Skeletal muscle satellite cell (primary cell): Measurements from ENCODE around the gene HOXA4.
A peak's percentile ranks its signal among the peaks of the same experiment; 100 is the strongest.

Experiments used
- H3K27me3 ChIP-seq: 2 replicates; pipeline ENCODE4 v1.7.0; 2013; ENCODE audit warnings: low read length; ENCODE audit not compliant: control insufficient read depth, insufficient read depth
- H3K36me3 ChIP-seq: 2 replicates; pipeline ENCODE4 v1.7.0; 2013; ENCODE audit warnings: mild to moderate bottlenecking, control low read depth, low read length; ENCODE audit not compliant: insufficient read depth
- H3K4me1 ChIP-seq: 2 replicates; pipeline ENCODE4 v1.7.0; 2013; ENCODE audit warnings: low read length; ENCODE audit not compliant: control insufficient read depth, insufficient read depth
- H3K4me2 ChIP-seq: 2 replicates; pipeline ENCODE4 v1.7.0; 2013; ENCODE audit warnings: mild to moderate bottlenecking, low read length
- H3K4me3 ChIP-seq: 2 replicates; pipeline ENCODE4 v1.7.0; 2013; ENCODE audit warnings: low read length
- H3K9ac ChIP-seq: 2 replicates; pipeline ENCODE4 v1.7.0; 2013; ENCODE audit warnings: mild to moderate bottlenecking, low read depth, low read length, moderate library complexity
- H3K9me3 ChIP-seq: replicated peaks from 2 replicates; pipeline ENCODE4 v1.7.0; 2013; ENCODE audit warnings: mild to moderate bottlenecking, control low read depth, low read length

HOXA4 gene

DNA sequence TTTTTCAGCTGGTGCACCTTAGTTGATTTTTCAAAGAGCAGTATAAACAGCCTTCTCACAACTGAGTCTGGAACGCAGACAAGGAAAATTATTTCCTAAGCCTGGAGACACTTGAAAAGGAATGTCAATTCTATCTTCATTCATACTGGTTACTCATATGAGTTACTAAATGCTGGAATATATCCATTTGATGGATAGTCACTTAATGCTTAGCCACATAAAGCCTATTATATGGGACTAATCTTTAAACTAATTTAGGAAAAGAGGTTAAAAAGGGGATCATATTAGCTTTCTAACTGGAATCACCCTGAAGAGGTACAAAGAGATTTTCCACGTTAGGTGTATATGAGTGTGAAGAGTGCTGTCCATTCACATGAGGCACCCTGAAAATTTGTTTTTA lies 1.7 kb upstream of the HOXA4 start:
- Histone ChIP-seq H3K4me3 (no peak overlapping the region), H3K4me2 (no peak overlapping the region), H3K9ac (no peak overlapping the region), H3K27me3 (no peaks in the 10 kb centered on the region), H3K9me3 (no peaks in the 10 kb centered on the region), H3K4me1 (peaks cover 50% of the 10 kb centered on the region), H3K36me3 (peaks cover 6% of the 10 kb centered on the region)

DNA sequence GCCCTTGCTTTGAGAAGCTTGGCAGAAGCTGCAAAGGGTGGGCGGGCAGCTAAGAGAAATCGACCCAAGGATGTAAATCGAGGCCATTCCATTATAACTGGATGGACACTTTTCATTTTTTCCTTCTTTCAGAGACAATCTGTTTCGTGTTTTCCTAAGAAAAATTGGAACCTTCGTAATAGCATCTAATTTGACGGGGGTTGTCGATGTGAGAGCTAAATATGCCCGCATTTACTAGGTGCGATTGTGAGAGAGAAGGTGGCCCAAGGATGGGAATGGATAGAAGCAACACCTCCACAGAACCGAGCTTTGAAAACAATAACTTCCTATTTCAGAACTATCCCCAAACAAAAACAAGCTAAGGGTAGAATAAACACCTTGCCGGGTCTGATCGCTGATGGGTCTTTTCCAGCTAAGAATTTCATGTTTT lies 848 bp upstream of the HOXA4 start:
- Histone ChIP-seq H3K9me3 (no peaks in the 10 kb centered on the region), H3K36me3 (peaks cover 6% of the 10 kb centered on the region), H3K4me2 (peak overlapping the region; percentile 95), H3K4me1 (peaks cover 42% of the 10 kb centered on the region), H3K9ac (peak overlapping the region; percentile 93), H3K27me3 (no peaks in the 10 kb centered on the region), H3K4me3 (peak overlapping the region; percentile 91)

DNA sequence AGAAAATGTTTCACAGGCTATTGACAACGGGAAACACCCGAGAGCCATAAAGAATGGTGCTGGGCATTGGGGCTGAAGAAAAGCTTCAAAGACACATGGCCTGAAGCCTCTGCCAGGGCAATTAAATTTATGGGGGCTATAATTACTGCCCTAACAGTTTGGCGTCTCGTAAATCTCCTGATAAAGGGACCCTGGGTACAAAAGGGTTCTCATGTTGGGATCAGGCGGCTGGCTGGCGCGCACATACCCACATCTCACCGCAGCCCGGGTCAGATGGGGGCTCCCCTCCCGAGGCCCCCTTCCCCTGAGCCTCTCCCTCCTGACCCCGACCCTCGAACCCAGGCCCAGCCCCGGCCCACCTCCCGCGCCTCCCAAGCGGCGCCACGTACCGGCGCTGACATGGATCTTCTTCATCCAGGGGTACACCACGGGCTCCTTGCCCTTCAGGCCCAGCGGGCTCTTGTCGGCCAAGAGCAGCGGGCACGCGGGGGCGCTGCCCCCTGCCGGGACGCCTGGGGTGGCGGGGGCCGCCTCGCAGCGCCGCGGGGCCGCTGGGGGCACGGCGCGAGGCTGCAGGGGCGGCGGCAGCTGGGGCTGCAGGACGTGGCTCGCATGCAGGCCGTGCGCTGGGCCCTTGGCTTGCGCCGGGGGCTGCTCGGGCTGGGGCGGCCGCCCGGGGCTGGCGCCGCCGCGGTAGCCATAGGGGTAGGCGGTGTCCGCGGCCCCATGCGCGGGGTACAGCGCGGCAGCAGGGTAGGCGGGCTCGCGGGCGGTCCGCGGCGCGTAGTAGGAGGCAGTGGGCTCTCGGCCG lies 623 bp downstream of the HOXA4 start:
- Histone ChIP-seq H3K9ac (peak overlapping the region; percentile 80), H3K4me3 (peak overlapping the region; percentile 91), H3K9me3 (no peaks in the 10 kb centered on the region), H3K36me3 (peaks cover 8% of the 10 kb centered on the region), H3K4me1 (peaks cover 28% of the 10 kb centered on the region), H3K27me3 (no peaks in the 10 kb centered on the region), H3K4me2 (peak overlapping the region; percentile 95)

DNA sequence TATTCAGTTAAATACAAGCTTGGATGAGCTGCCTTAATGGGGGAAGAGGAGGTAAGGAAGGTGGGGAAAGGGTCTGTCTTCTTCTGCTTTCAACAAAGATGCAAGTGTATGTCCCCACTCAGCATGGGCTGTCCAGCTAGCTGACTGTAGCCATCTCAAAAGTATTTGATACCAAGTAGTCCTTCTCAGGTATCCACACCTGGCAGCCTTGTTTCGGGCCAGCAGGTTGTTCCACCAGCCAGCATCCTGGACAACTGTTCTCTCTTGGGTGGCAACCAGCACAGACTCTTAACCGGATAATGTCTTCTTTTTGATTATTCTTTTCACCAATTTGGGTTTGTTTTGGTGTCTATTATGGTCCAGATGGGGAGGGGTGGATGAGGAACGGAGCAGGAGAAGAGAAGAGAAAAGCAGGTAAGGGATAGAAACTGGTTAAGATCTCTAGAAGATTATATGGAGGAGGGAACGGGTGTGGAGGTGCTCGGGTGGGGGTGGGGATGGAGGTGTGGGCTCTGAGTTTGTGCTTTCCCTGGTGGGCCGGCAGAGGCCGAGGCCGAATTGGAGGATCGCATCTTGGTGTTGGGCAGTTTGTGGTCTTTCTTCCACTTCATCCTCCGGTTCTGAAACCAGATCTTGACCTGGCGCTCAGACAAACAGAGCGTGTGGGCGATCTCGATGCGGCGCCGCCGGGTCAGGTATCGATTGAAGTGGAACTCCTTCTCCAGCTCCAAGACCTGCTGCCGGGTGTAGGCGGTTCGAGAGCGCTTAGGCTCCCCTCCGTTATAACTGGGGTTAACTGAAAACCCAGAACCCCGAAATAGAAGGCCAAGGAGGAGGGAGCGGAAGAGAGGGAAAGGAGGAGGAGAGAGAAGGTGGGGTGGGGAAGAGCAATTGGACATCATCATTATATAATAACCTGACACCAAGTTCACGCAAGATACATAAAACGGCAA lies 1.5 kb downstream of the HOXA4 start:
- Histone ChIP-seq H3K4me3 (peak overlapping the region; percentile 91), H3K27me3 (no peaks in the 10 kb centered on the region), H3K36me3 (peaks cover 11% of the 10 kb centered on the region), H3K9ac (peak overlapping the region; percentile 80), H3K4me1 (peaks cover 21% of the 10 kb centered on the region), H3K4me2 (peak overlapping the region; percentile 95), H3K9me3 (no peaks in the 10 kb centered on the region)

DNA sequence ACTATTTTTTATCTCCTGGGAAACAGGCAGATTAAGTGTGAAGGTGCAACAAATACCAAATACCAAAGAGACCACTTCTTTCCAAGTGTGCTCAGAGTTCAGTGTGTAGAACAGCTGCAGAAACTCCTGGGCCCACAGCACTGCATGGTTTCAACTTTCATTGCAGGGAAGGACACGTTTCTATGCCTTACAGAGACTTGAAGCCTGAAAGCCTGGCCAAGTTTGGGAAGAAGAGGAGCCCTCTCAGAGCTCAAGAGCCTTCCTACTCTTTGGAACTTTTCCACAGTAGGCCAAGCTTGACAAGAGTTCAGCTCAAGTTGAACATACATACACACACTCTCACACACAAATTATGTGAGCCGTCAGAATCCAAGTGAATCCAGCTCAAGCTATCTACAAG lies 2.5 kb downstream of the HOXA4 start:
- Histone ChIP-seq H3K27me3 (no peaks in the 10 kb centered on the region), H3K4me1 (peaks cover 16% of the 10 kb centered on the region), H3K9me3 (no peaks in the 10 kb centered on the region), H3K9ac (no peak overlapping the region), H3K4me3 (no peak overlapping the region), H3K4me2 (no peak overlapping the region), H3K36me3 (peaks cover 11% of the 10 kb centered on the region)

DNA sequence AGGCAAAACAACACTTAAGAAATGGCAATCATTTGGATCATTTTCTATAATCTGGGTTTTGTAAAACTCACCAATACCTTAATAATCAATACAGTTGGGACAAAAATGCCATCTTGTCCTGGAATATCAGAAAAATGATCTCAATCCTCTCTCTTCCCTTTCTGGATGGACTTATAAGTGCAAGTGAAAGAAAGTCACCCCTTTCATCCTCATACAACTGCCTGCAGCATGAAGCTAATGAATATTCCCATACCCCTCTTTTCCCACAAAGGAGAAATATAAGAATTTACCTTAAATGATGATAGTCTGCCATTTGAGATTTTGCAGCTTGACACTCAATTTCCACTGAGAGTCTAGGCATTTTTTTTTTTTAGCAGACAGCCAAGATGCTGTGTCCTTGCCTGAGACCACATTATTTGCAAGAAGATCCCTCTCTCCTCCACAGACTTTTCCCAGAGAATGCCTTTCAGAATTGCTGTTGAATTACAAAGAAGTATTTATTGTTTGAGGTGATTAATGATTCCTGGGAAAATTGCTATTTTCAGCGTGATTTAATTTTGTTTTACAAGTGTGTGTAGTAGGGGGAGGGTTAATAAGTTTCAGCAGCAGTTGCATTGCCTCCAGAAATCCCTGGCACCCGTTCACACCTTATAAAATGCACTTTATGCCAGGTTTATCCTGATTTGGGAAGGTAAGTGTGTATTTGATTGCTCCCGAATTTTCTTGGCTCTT lies 3.8 kb downstream of the HOXA4 start:
- H3K27me3 ChIP-seq = no peaks in the 10 kb centered on the region
- peaks cover 20% of the 10 kb centered on the region for H3K36me3 ChIP-seq
- no peak overlapping the region for H3K9ac ChIP-seq
- H3K4me2 ChIP-seq = no peak overlapping the region
- H3K4me3 ChIP-seq = no peak overlapping the region
- H3K4me1 ChIP-seq = peaks cover 16% of the 10 kb centered on the region
- no peaks in the 10 kb centered on the region for H3K9me3 ChIP-seq

DNA sequence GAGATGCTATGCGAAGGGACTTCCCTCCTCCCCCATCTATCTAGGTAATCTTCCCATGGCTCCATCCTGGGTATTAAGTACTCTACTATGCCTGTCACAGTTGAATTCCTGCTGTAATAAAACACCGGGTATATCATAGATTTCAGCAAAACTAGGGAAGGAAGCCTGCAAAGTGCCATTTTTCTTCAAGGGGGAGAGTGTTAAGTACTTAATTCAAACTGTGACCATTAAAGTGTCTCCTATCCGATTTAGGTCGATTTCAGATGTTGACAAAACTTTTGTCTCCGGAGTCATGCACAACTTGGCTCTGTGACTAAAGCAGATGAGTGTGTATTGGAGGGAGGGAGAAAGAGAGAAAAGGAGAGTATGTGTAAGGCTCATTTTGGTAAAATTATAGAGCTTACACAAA lies 4.6 kb downstream of the HOXA4 start:
- Histone ChIP-seq H3K27me3 (no peaks in the 10 kb centered on the region), H3K4me3 (no peak overlapping the region), H3K9ac (no peak overlapping the region), H3K36me3 (peaks cover 20% of the 10 kb centered on the region), H3K4me1 (peaks cover 9% of the 10 kb centered on the region), H3K9me3 (no peaks in the 10 kb centered on the region), H3K4me2 (no peak overlapping the region)

DNA sequence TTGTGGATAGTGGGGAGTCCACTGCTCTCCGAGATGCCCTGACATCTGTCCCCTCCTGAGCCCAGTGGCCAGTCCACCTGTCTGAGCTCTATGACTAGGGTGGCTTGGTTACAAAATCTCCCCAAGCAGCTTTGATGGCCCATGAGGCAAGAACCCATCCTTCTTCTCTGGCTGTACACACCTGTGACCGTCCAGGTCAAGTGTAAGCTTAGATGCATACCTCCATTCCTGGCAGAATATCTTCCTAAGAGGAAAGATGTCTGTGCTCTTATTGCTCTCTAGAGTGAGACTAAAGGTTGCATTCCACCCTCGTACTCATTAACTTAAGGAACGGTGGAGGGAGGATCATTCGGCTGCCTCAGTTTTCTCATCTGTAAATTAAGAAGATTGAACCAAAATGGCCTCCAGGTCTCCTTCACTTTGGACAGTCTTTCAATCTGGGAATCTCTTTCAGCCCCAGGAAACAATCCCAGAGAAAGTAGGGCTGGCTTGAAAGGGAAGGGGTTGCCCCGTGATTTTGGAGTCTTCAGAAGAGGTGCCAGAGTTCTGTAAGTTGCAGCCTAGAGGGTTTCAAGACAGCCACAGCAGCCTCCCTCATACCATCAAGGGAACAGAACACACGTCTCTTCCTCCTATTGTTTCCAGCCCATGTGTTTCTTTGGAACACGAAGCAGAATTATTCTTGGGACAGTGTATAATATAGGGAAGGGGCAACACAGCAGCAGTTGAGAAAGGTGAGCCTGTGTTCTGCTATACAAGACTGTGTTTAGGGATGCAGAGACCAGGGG lies 5.5 kb downstream of the HOXA4 start:
- Histone ChIP-seq H3K27me3 (no peaks in the 10 kb centered on the region), H3K9ac (no peak overlapping the region), H3K4me1 (peaks cover 8% of the 10 kb centered on the region), H3K4me3 (no peak overlapping the region), H3K9me3 (no peaks in the 10 kb centered on the region), H3K36me3 (peaks cover 20% of the 10 kb centered on the region), H3K4me2 (no peak overlapping the region)

DNA sequence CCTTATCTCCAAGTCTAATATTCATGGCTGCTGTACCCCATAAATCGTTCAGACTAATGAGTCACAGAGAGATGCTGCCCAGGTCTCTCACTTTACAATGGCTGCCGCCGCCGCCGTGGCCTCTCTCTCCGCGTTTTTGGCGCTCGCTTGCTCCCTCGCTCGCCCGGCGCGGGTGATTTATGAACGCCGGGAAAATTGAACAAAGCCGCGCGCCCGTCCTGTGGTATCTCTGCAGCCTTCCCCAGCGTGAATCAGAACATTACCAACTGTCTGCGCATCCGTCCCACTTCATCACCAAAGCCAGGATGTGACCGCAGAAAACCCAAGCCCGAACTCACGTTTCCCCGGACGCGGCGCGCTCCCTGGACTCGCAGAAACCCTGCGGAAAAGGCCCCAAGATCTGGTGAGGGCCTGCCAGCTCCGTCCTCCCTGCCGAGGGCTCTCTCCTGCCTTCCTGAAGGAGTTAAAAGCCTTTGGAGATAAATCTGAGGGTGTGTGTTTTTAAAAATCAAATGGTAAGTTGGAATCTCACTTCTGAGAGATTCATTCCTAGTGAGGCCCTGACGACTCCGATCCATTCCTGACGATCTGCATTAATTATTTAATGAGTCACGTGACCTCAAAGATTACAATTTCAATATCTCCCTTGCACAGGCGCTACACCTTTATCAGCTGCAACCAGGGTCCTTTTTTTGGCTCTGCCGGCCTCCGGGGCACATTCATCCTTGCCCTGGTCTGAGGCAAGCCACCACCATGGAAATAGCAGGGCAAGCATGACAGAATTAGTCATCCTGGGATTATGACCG lies 6.3 kb downstream of the HOXA4 start:
- Histone ChIP-seq H3K9me3 (no peaks in the 10 kb centered on the region), H3K36me3 (peaks cover 20% of the 10 kb centered on the region), H3K4me1 (peaks cover 1% of the 10 kb centered on the region), H3K9ac (no peak overlapping the region), H3K27me3 (no peaks in the 10 kb centered on the region), H3K4me3 (no peak overlapping the region), H3K4me2 (no peak overlapping the region)

DNA sequence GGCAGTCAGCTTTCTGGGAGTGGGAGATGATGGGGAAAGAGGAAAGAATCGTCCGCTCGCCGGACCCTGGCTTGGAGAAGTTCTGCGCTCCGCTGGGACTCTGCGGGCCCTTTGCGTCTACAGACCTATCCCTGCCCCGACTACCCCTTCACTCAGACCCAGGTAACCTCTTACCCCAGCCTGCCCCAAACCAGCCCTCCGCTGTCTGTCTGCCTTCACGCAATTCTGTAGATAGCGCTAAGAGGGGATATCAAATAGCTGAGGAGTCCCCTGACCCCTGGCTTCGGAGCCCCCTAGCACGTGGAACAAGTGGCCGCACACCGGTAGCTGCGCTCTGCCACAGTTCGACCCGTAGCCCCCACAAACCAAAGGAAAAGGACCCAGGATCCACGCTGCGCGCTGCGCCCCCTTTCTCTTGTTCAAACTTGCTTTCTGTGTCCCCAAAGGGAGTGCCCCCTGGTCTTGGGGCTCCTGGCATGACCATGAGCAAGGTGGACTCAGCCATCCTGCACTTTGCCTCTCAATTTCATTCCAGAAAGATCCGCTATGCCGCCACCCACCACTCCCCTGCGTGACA lies 7.0 kb downstream of the HOXA4 start:
- Histone ChIP-seq H3K9ac (no peak overlapping the region), H3K36me3 (peaks cover 13% of the 10 kb centered on the region), H3K4me3 (no peak overlapping the region), H3K27me3 (no peaks in the 10 kb centered on the region), H3K4me1 (no peaks in the 10 kb centered on the region), H3K9me3 (no peaks in the 10 kb centered on the region), H3K4me2 (no peak overlapping the region)
